Activated CD8-positive, alpha-beta T cell treated with anti-CD3 and anti-CD28 coated beads, Interleukin-2, amount 10 ng/mL, durations not matched to agents 7 days and 5 days (primary cell): Measurements from ENCODE around the gene LGALS7. TPM values are rescaled to one million over a fixed set of nuclear protein-coding genes. Genes with fewer than 3 reads are reported as not detected.
A peak's percentile ranks its signal among the peaks of the same experiment; 100 is the strongest.
"Not testable (repeated sequence)": the region's sequence is repeated elsewhere in the genome, so short reads cannot be mapped to it uniquely, and the experiment has no call there.

Experiments
- ATAC-seq: fragments of 150-1000 bp; cut with Tn5 transposase; one replicate; pipeline ENCODE4 v1.10.0; 2021; ENCODE audit warnings: moderate library complexity
- CTCF ChIA-PET: fragments of 350-600 bp; sonication (Branson Sonifier 250); formaldehyde crosslinking; loops from one replicate; lab custom pipeline; 2021; ENCODE audit warnings: antibody characterized with exemption; lab: Charles Lee
- POLR2A ChIA-PET: fragments of 350-600 bp; sonication (Branson Sonifier 250); formaldehyde crosslinking; loops from one replicate; lab custom pipeline; 2021; ENCODE audit warnings: antibody characterized with exemption; lab: Charles Lee
- DNase-seq: peaks from one replicate; pipeline ENCODE4 v3.0.0-alpha.2; 2020
- H3K27ac Mint-ChIP-seq: one replicate; pipeline ENCODE4 v1.8.0; 2021; ENCODE audit warnings: mild to moderate bottlenecking, mixed read lengths
- H3K27me3 Mint-ChIP-seq: one replicate; pipeline ENCODE4 v1.8.0; 2021; ENCODE audit warnings: low read depth, mixed read lengths
- H3K36me3 Mint-ChIP-seq: one replicate; pipeline ENCODE4 v1.8.0; 2021; ENCODE audit warnings: low read depth, mixed read lengths
- H3K4me1 Mint-ChIP-seq: one replicate; pipeline ENCODE4 v1.8.0; 2021; ENCODE audit warnings: low read depth, mixed read lengths
- H3K4me3 Mint-ChIP-seq: one replicate; pipeline ENCODE4 v1.8.0; 2021; ENCODE audit warnings: mild to moderate bottlenecking, mixed read lengths
- H3K9me3 Mint-ChIP-seq: one replicate; pipeline ENCODE4 v1.8.0; 2022; ENCODE audit warnings: mixed read lengths; ENCODE audit not compliant: insufficient read depth
- total RNA-seq, 2 experiments: library from RNA; stranded (reverse); gene quantifications; one replicate each; pipeline ENCODE4 v1.2.3, GENCODE V29; 2021

The LGALS7 gene
- total RNA-seq, 2 experiments from 2014 or later: not detected

DNA sequence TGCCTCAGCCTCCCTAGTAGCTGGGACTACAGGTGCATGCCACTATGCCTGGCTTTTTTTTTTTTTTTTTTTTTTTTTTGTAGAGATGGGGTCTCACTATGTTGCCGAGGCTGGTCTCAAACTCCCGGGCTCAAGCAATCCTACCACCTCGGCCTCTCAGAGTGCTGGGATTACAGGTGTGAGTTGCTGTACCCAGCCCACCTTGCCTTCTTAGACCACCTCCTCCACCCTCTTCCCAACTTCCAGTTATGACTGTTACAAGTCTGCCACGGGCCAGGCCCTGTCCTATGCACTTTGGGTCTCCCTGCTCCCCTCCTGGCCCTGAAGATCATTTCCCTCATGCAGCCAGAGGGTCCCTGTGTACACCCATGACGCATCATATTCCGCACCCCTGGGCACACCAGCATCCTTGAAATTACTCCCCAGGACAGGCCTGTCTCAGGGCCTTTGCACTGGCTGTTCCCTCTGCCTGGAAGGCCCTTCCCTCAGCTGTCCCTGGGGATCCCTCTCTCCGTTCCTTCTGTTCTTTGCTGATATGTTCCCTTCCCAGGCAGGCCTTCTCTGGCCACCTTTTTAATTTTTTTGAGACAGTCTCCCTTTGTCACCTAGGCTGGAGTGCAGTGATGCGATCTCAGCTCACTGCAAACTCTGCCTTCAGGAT lies 36.4 kb upstream of the LGALS7 start:
- Mint-ChIP-seq H3K27me3 (no peaks in the 10 kb centered on the region), H3K4me3 (no peak overlapping the region), H3K36me3 (peaks cover 2% of the 10 kb centered on the region), H3K27ac (no peak overlapping the region), H3K4me1 (peaks cover 7% of the 10 kb centered on the region), H3K9me3 (no peaks in the 10 kb centered on the region)
- ChIA-PET CTCF (interaction anchor here (0.6 kb wide), 1 partner anchor 984 kb away, joined by 3 read pairs; no protein-coding TSS in a partner anchor), POLR2A (no interaction called here)
- DNase-seq (no peak), ATAC-seq (no peak)

DNA sequence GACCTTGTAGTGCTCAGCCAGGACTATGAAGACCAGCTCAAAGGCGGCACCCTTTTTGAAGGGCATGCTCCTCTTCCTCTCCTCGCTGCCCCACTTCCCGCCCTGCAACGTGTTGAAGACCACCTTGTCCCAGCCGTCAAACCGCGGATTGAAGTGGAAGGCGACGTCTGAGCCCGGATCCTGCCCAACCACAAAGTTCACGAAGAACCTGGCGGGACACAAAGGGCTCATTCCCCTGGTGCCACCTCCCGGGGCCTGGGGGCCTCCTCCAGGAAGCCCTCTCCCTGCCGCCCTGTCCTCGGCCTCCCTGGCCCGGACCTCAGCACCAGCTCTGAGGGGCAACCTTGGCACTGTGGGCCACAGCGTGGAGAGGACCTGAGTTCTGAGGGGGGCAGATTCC lies 35.4 kb upstream of the LGALS7 start:
- Mint-ChIP-seq H3K27ac (no peak overlapping the region), H3K36me3 (peaks cover 2% of the 10 kb centered on the region), H3K9me3 (no peaks in the 10 kb centered on the region), H3K4me1 (peaks cover 7% of the 10 kb centered on the region), H3K27me3 (no peaks in the 10 kb centered on the region), H3K4me3 (no peak overlapping the region)
- ChIA-PET CTCF (no interaction called here), POLR2A (no interaction called here)
- DNase-seq (no peak), ATAC-seq (no peak)

DNA sequence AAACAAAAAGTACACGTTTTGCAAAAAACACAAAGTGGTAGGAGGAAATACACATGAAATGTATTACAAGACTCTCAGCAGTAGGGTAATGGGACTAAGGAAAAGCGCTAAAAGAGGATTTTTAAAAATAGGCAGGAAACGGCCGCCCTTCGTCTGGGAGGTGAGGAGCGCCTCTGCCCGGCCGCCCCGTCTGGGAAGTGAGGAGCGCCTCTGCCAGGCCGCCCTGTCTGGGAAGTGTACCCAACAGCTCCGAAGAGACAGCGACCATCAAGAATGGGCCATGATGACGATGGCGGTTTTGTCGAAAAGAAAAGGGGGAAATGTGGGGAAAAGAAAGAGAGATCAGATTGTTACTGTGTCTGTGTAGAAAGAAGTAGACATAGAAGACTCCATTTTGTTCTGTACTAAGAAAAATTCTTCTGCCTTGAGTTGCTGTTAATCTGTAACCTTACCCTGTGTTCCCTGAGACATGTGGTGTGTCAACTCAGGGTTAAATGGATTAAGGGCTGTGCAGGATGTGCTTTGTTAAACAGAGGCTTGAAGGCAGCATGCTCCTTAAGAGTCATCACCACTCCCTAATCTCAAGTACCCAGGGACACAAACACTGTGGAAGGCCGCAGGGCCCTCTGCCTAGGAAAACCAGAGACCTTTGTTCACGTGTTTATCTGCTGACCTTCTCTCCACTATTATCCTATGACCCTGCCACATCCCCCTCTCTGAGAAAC lies 34.2 kb upstream of the LGALS7 start:
- H3K27ac Mint-ChIP-seq, H3K36me3 Mint-ChIP-seq, H3K27me3 Mint-ChIP-seq, CTCF ChIA-PET, H3K4me3 Mint-ChIP-seq, H3K4me1 Mint-ChIP-seq, DNase-seq, POLR2A ChIA-PET, H3K9me3 Mint-ChIP-seq, ATAC-seq: not testable (repeated sequence)

DNA sequence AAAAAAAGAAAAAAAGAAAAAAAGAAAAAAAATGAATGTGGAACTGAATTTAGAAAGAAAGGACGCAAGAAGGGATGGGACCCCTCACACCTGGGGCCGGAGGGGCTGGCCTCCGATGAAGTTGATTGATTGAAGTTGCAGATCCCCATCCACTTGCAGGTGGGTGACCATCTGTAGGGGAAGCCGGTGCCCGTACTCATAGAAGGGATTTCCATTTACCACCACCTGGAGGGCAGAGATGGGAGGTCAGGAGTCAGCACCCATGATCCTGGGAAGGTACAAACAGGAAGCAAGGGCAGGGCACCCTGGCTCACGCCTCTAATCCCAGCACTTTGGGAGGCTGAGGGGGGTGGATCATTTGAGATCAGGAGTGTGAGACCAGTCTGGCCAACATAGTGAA lies 33.1 kb upstream of the LGALS7 start:
- Mint-ChIP-seq H3K4me1 (peaks cover 7% of the 10 kb centered on the region), H3K9me3 (no peaks in the 10 kb centered on the region), H3K27me3 (no peaks in the 10 kb centered on the region), H3K36me3 (peaks cover 2% of the 10 kb centered on the region), H3K27ac (no peak overlapping the region), H3K4me3 (no peak overlapping the region)
- ChIA-PET POLR2A (no interaction called here), CTCF (no interaction called here)
- ATAC-seq (no peak), DNase-seq (no peak)

DNA sequence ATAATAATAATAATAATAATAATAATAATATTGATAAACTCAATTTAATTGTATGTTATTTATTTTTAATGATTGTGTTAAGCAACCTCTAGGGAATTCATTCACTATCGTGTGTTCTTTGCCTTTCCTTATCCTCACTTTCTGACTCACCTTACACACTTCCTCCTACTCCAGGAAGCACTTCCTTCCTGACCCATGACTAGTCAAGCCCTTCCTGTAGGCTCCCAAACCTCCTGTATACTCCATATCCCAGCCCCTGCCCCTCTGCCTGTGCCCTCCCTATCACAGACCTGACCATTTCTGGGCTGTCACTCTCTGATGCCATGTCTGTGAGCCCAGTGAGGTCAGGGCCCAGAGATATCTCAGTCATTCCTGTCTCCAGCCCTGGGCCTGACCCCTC lies 31.9 kb upstream of the LGALS7 start:
- ATAC-seq: no peak
- H3K9me3 Mint-ChIP-seq: no peaks in the 10 kb centered on the region

DNA sequence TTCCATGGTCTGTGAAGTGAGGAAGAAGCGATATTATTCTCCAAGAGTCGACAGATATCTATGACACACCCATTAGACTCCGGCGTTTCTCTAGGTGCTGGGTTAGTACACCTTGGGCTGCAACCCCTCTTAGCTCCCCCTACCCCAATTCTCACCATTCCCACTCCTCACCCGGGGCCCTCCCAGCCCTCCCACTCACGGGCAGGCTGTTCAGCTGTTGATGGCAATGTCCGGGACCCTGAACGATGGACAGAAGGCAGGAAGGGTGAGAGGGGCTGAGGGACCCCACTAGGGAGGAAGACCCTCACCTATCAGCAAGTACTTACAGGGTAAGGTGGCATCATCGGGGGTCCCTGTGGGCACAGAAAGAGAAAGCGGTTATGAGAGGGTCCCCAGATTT lies 30.2 kb upstream of the LGALS7 start:
- ChIA-PET POLR2A (no interaction called here), CTCF (interaction anchor here (1.5 kb wide), 1 partner anchor 34 kb away, joined by 3 read pairs; no protein-coding TSS in a partner anchor)
- H3K4me1 Mint-ChIP-seq: peaks cover 7% of the 10 kb centered on the region
- H3K9me3 Mint-ChIP-seq: no peaks in the 10 kb centered on the region
- no peak overlapping the region for H3K27ac Mint-ChIP-seq
- ATAC-seq: no peak
- peaks cover 2% of the 10 kb centered on the region for H3K36me3 Mint-ChIP-seq
- no peak overlapping the region for H3K4me3 Mint-ChIP-seq
- no peaks in the 10 kb centered on the region for H3K27me3 Mint-ChIP-seq
- DNase-seq: no peak

More for the DNA sequence above, 31.9 kb upstream of the LGALS7 start:
- H3K27me3 Mint-ChIP-seq: no peaks in the 10 kb centered on the region
- no peak for DNase-seq
- CTCF ChIA-PET: interaction anchor here (1.2 kb wide), 1 partner anchor 125 kb away, joined by 4 read pairs; the partner anchor contains the start of genes MRPS12 and SARS2
- peaks cover 2% of the 10 kb centered on the region for H3K36me3 Mint-ChIP-seq
- POLR2A ChIA-PET: no interaction called here
- H3K27ac Mint-ChIP-seq: peak overlapping the region; percentile 71
- H3K4me3 Mint-ChIP-seq: no peak overlapping the region
- H3K4me1 Mint-ChIP-seq: peaks cover 7% of the 10 kb centered on the region

DNA sequence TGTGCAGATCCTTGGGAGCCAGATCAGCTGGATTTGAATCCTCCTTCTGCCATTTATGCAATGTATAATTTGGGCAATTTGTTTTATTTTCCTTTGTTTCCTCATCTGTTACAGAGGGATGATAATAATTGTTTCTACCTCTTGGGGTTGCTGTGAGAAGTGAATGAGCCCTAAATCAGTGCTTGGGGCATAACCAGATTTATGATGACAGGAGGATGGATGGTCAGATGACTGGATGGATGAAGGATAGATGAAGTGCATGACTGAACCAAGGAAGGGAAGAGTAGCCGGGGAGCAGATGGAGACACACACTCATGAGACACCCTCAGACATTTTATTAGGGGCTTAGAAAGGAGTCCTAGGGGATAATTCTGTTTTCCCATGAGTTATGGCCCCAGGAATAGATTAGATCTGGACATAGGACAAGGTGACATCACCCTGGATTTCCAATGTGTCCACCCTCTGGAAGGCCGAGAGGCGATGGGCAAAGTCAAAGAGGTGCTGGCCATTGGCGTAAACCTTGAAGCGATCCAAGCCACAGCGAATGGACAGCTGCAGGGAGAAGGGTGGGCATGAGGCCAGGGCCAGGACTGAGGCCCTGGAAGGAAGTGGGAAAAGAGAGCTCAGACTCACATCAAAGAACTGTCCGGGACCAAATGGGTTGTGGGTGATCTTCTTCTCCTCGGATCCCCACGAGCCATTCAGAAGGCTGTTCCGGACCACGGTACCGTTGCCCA lies 28.2 kb upstream of the LGALS7 start:
- ChIA-PET POLR2A (interaction anchor here (0.6 kb wide), 1 partner anchor 146 kb away, joined by 3 read pairs; no protein-coding TSS in a partner anchor), CTCF (no interaction called here)
- Mint-ChIP-seq H3K4me1 (peaks cover 7% of the 10 kb centered on the region), H3K4me3 (no peak overlapping the region), H3K36me3 (peaks cover 2% of the 10 kb centered on the region), H3K27ac (no peak overlapping the region), H3K27me3 (no peaks in the 10 kb centered on the region), H3K9me3 (no peaks in the 10 kb centered on the region)
- no peak for DNase-seq
- no peak for ATAC-seq

DNA sequence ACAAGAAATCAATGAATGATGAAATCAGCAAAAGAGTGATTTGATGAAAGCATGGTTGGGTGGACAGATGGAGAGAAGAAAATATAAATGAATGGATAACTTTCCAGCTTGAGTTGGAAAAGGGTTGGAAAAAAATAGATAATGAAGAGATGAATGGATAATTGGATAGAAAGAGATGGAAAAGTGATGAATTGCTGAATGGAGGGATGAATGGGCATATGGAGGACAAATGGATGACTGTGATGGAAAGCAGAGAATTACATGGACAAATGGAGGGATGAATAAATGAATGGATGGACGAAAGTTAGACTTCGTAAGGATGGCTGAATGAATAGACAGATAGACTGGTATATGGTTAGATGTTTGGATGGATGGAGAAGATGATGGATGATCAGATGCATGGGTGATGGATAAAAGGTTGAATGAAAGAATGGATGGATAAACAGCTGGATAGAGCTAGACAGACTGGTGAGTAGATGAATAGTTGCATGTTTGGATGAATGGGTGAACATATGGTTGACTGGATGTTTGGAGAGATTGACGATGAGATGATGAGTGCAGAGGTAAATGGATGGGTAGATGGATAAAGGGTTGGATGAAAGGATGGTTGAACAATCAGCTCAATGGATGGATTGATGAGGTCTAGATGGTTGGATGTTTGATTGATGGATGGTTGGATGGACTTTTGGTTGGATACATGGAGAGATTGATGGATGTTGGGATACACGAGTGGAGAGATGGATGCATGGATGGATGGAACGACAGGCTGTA lies 27.4 kb upstream of the LGALS7 start:
- Mint-ChIP-seq H3K27ac (no peak overlapping the region), H3K27me3 (no peaks in the 10 kb centered on the region), H3K36me3 (peaks cover 2% of the 10 kb centered on the region), H3K4me3 (no peak overlapping the region), H3K4me1 (peaks cover 7% of the 10 kb centered on the region), H3K9me3 (no peaks in the 10 kb centered on the region)
- no peak for ATAC-seq
- CTCF ChIA-PET: no interaction called here
- no peak for DNase-seq
- POLR2A ChIA-PET: interaction anchor here (0.6 kb wide), 1 partner anchor 146 kb away, joined by 3 read pairs; no protein-coding TSS in a partner anchor

DNA sequence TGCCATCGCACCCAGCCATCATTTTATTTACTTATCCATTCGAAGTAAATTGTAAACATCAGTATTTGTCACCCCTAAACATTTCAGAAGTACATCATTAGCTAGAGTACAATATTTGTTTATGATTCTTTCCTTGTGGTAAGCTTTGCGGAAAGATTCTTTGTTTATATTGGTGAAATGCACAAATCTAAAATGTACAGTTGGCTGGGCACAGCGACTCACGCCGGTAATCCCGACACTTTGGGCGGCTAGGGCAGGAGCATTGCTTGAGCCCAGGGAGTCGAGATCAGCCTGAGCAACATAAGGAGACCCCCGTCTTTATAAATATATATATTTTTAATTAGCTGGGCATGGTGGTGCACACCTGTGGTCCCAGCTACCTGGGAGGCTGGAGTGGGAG lies 25.8 kb upstream of the LGALS7 start:
- no peaks in the 10 kb centered on the region for H3K36me3 Mint-ChIP-seq
- POLR2A ChIA-PET: no interaction called here

DNA sequence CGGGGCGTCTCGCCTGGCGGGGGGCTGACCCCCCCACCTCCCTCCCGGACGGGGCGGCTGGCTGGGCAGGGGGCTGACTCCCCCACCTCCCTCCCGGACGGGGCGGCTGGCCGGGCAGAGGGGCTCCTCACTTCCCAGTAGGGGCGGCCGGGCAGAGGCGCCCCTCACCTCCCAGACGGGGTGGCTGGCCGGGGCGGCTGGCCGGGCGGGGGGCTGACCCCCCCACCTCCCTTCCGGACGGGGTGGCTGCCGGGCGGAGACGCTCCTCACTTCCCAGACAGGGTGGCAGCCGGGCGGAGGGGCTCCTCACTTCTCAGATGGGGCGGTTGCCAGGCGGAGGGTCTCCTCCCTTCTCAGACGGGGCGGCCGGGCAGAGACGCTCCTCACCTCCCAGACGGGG lies 24.5 kb upstream of the LGALS7 start:
- POLR2A ChIA-PET, DNase-seq, H3K9me3 Mint-ChIP-seq, CTCF ChIA-PET, H3K4me3 Mint-ChIP-seq, H3K27ac Mint-ChIP-seq, ATAC-seq, H3K36me3 Mint-ChIP-seq, H3K4me1 Mint-ChIP-seq: not testable (repeated sequence)
- H3K27me3 Mint-ChIP-seq: peaks cover 14% of the 10 kb centered on the region

More for the DNA sequence above, 25.8 kb upstream of the LGALS7 start:
- Mint-ChIP-seq H3K4me3 (no peak overlapping the region), H3K4me1 (no peaks in the 10 kb centered on the region), H3K27ac (no peak overlapping the region), H3K27me3 (peaks cover 9% of the 10 kb centered on the region), H3K9me3 (no peaks in the 10 kb centered on the region)
- ATAC-seq: no peak
- DNase-seq: no peak
- CTCF ChIA-PET: interaction anchor here (0.7 kb wide), 1 partner anchor 30 kb away, joined by 3 read pairs; no protein-coding TSS in a partner anchor

DNA sequence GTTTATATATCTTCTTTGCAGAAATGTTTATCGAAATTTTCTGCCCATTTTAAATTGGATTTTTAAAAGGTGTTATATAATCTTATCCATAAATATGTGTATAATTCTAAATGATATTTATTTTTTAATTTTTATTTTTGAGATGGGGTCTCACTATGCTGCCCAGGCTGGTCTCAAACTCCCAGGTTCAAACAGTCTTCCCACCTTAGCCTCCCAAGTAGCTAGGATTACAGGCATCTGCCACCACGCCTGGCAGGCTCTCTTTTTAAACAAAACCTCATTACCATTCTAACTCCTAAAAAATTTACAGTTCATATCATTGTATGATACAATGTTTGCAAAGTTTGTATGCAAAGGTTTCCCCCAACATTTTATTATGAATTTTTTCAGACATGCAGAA lies 22.8 kb upstream of the LGALS7 start:
- Mint-ChIP-seq H3K4me1 (peaks cover 8% of the 10 kb centered on the region), H3K27ac (no peak overlapping the region), H3K36me3 (no peaks in the 10 kb centered on the region), H3K27me3 (peaks cover 14% of the 10 kb centered on the region), H3K4me3 (no peak overlapping the region), H3K9me3 (no peaks in the 10 kb centered on the region)
- no peak for DNase-seq
- ChIA-PET POLR2A (no interaction called here), CTCF (no interaction called here)
- no peak for ATAC-seq
